Skeletal muscle cell (primary cell): ENCODE measurements around the gene CPED1.
A peak's percentile ranks its signal among the peaks of the same experiment; 100 is the strongest.
"Not testable (repeated sequence)": the region's sequence is repeated elsewhere in the genome, so short reads cannot be mapped to it uniquely, and the experiment has no call there.

ENCODE experiments used
- DNase-seq: peaks from one replicate; pipeline ENCODE4 v3.0.0-alpha.2; 2010; ENCODE audit warnings: low read depth
- H3K4me3 ChIP-seq: 2 replicates; pipeline ENCODE4 v1.5.1; 2011; ENCODE audit warnings: low read depth, mild to moderate bottlenecking, control low read depth, low read length, moderate library complexity

CPED1 gene

GRCh38 chr7:121187676-121188075, 199.2 kb downstream of the CPED1 start:
- H3K4me3 ChIP-seq = no peak overlapping the region
- peak; percentile 49 for DNase-seq

GRCh38 chr7:121192834-121193233, 204.3 kb downstream of the CPED1 start:
- no peak for DNase-seq
- no peak overlapping the region for H3K4me3 ChIP-seq

GRCh38 chr7:121195010-121195409, 206.5 kb downstream of the CPED1 start:
- no peak overlapping the region for H3K4me3 ChIP-seq
- DNase-seq = no peak

GRCh38 chr7:121195874-121196273, 207.4 kb downstream of the CPED1 start:
- DNase-seq = peak; percentile 4
- no peak overlapping the region for H3K4me3 ChIP-seq

- DNase-seq = no peak
- H3K4me3 ChIP-seq = no peak overlapping the region
These were observed 207.8 kb downstream of the CPED1 start for GRCh38 chr7:121196286-121196685.

GRCh38 chr7:121197455-121197854, 208.9 kb downstream of the CPED1 start:
- no peak for DNase-seq

GRCh38 chr7:121198502-121198901, 210.0 kb downstream of the CPED1 start:
- no peak for DNase-seq
- no peak overlapping the region for H3K4me3 ChIP-seq

More at GRCh38 chr7:121197455-121197854, 208.9 kb downstream of the CPED1 start:
- no peak overlapping the region for H3K4me3 ChIP-seq

GRCh38 chr7:121202125-121202524, 213.6 kb downstream of the CPED1 start:
- H3K4me3 ChIP-seq = no peak overlapping the region
- no peak for DNase-seq

GRCh38 chr7:121202834-121203233, 214.3 kb downstream of the CPED1 start:
- no peak for DNase-seq
- no peak overlapping the region for H3K4me3 ChIP-seq

- no peak overlapping the region for H3K4me3 ChIP-seq
- DNase-seq = no peak
These were observed 216.0 kb downstream of the CPED1 start for GRCh38 chr7:121204537-121204936.

- no peak overlapping the region for H3K4me3 ChIP-seq
- no peak for DNase-seq
These were observed 217.3 kb downstream of the CPED1 start for GRCh38 chr7:121205777-121206176.

GRCh38 chr7:121211253-121211652, 222.7 kb downstream of the CPED1 start:
- no peak for DNase-seq

GRCh38 chr7:121212036-121212435, 223.5 kb downstream of the CPED1 start:
- no peak for DNase-seq

More at GRCh38 chr7:121211253-121211652, 222.7 kb downstream of the CPED1 start:
- no peak overlapping the region for H3K4me3 ChIP-seq

GRCh38 chr7:121214657-121215056, 226.1 kb downstream of the CPED1 start:
- no peak for DNase-seq

More at GRCh38 chr7:121212036-121212435, 223.5 kb downstream of the CPED1 start:
- H3K4me3 ChIP-seq = no peak overlapping the region

GRCh38 chr7:121219026-121219425, 230.5 kb downstream of the CPED1 start:
- H3K4me3 ChIP-seq = no peak overlapping the region
- no peak for DNase-seq

More at GRCh38 chr7:121214657-121215056, 226.1 kb downstream of the CPED1 start:
- no peak overlapping the region for H3K4me3 ChIP-seq

GRCh38 chr7:121221108-121221507, 232.6 kb downstream of the CPED1 start:
- DNase-seq, H3K4me3 ChIP-seq: not testable (repeated sequence)

GRCh38 chr7:121228779-121229178, 240.3 kb downstream of the CPED1 start:
- no peak for DNase-seq
- H3K4me3 ChIP-seq = no peak overlapping the region

GRCh38 chr7:121235201-121235600, 246.7 kb downstream of the CPED1 start:
- H3K4me3 ChIP-seq = no peak overlapping the region
- DNase-seq = no peak

- H3K4me3 ChIP-seq = no peak overlapping the region
- DNase-seq = no peak
These were observed 249.1 kb downstream of the CPED1 start for GRCh38 chr7:121237601-121238000.

- DNase-seq = peak; percentile 48
- H3K4me3 ChIP-seq = no peak overlapping the region
These were observed 255.8 kb downstream of the CPED1 start for GRCh38 chr7:121244120-121244870.

- not testable (repeated sequence) for H3K4me3 ChIP-seq, DNase-seq
These were observed 262.9 kb downstream of the CPED1 start for GRCh38 chr7:121251367-121251766.
